ENCODE measurements around the gene AKR1C8. TPM values are rescaled to one million over a fixed set of nuclear protein-coding genes. Genes with fewer than 3 reads are reported as not detected.
"Not testable (repeated sequence)": the region's sequence is repeated elsewhere in the genome, so short reads cannot be mapped to it uniquely, and the experiment has no call there.

Gene AKR1C8
- total and polyA plus RNA-seq, 7 donors, result not detected

DNA sequence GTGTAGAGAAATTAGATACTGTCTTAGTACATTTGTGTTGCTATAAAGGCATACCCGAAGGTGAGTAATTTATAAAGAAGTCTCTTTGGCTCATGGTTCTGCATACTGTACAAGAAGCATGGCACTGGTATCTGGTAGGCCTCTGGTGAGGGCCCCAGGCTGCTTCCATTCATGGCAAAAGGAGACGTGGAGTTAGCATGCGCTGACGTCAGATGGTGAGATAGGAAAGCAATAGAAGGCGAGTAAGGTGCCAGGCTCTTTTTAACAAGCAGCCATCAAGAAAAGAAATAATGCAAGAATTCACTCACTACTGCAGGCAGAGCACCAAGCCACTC, 38.1 kb downstream of the AKR1C8 start:
- no peak for DNase-seq
- no peaks in the 10 kb centered on the region for H3K36me3 ChIP-seq
- H3K4me1 ChIP-seq, result no peaks in the 10 kb centered on the region
- no peak overlapping the region for H3K27ac ChIP-seq
- TF ChIP-seq POLR2AphosphoS5 (IDR thresholded peaks at IDR 0.05), result no peak
- TF ChIP-seq EP300 (IDR thresholded peaks at IDR 0.05), result no peak
- TF ChIP-seq POLR2A (IDR thresholded peaks at IDR 0.05), result no peak
- TF ChIP-seq, protein P1, sequence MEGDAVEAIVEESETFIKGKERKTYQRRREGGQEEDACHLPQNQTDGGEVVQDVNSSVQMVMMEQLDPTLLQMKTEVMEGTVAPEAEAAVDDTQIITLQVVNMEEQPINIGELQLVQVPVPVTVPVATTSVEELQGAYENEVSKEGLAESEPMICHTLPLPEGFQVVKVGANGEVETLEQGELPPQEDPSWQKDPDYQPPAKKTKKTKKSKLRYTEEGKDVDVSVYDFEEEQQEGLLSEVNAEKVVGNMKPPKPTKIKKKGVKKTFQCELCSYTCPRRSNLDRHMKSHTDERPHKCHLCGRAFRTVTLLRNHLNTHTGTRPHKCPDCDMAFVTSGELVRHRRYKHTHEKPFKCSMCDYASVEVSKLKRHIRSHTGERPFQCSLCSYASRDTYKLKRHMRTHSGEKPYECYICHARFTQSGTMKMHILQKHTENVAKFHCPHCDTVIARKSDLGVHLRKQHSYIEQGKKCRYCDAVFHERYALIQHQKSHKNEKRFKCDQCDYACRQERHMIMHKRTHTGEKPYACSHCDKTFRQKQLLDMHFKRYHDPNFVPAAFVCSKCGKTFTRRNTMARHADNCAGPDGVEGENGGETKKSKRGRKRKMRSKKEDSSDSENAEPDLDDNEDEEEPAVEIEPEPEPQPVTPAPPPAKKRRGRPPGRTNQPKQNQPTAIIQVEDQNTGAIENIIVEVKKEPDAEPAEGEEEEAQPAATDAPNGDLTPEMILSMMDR (IDR thresholded peaks at IDR 0.05), result no peak
- intact Hi-C loops (cut with DNase I), result no loop called here
- WGBS, 2 donors, result 39 to 73% methylated on average over 5 of the region's 5 CpGs
- no peak overlapping the region for H3K4me3 ChIP-seq
- H3K27me3 ChIP-seq, result no peaks in the 10 kb centered on the region
- peaks cover 0 to 2% (median 0%) of the 10 kb centered on the region in 4 donors for H3K9me3 ChIP-seq

- DNase-seq, result no peak
- H3K27ac ChIP-seq, result no peak overlapping the region
Observed at GRCh38 chr10:5143137-5143536, 41.8 kb downstream of the AKR1C8 start.

GRCh38 chr10:5142199-5142598, 42.8 kb downstream of the AKR1C8 start:
- no peak overlapping the region for H3K27ac ChIP-seq
- no peak overlapping the region for H3K4me3 ChIP-seq
- WGBS, 2 donors, result 13 to 52% methylated on average over 4 of the region's 4 CpGs
- no peaks in the 10 kb centered on the region for H3K27me3 ChIP-seq
- H3K9me3 ChIP-seq, result peaks cover 0 to under 1% (median 0%) of the 10 kb centered on the region in 4 donors
- H3K4me1 ChIP-seq, result no peaks in the 10 kb centered on the region
- no peak for TF ChIP-seq POLR2AphosphoS5 (IDR thresholded peaks at IDR 0.05)
- TF ChIP-seq, protein P1 (IDR thresholded peaks at IDR 0.05), result no peak
- no peak for TF ChIP-seq EP300 (IDR thresholded peaks at IDR 0.05)
- TF ChIP-seq POLR2A (IDR thresholded peaks at IDR 0.05), result no peak
- intact Hi-C loops (cut with DNase I), result no loop called here
- no peaks in the 10 kb centered on the region for H3K36me3 ChIP-seq
- DNase-seq, result no peak

More at GRCh38 chr10:5143137-5143536, 41.8 kb downstream of the AKR1C8 start:
- no peaks in the 10 kb centered on the region for H3K27me3 ChIP-seq
- TF ChIP-seq POLR2A (IDR thresholded peaks at IDR 0.05), result no peak
- H3K9me3 ChIP-seq, result no peaks in the 10 kb centered on the region
- no peaks in the 10 kb centered on the region for H3K4me1 ChIP-seq
- intact Hi-C loops (cut with DNase I), result no loop called here
- H3K36me3 ChIP-seq, result no peaks in the 10 kb centered on the region
- 79 to 84% methylated on average over 5 of the region's 5 CpGs for WGBS, 2 donors
- H3K4me3 ChIP-seq, result no peak overlapping the region

- H3K4me3 ChIP-seq; H3K27ac ChIP-seq; H3K36me3 ChIP-seq; H3K4me1 ChIP-seq; intact Hi-C loops (cut with DNase I); DNase-seq; H3K27me3 ChIP-seq: not testable (repeated sequence)
- WGBS, 2 donors, result 49 to 69% methylated on average over 4 of the region's 4 CpGs
- H3K9me3 ChIP-seq, result peaks cover 0 to 16% (median 5%) of the 10 kb centered on the region in 4 donors
Observed at GRCh38 chr10:5137699-5138098, 47.3 kb downstream of the AKR1C8 start.

GRCh38 chr10:5136468-5137087, 48.4 kb downstream of the AKR1C8 start:
- no peak for DNase-seq
- WGBS, 2 donors, result 90 to 91% methylated on average over 1 of the region's 1 CpG
- H3K36me3 ChIP-seq, result no peaks in the 10 kb centered on the region
- TF ChIP-seq POLR2A (IDR thresholded peaks at IDR 0.05) (no peak), POLR2AphosphoS5 (IDR thresholded peaks at IDR 0.05) (no peak), EP300 (IDR thresholded peaks at IDR 0.05) (no peak)
- TF ChIP-seq, protein P1 (IDR thresholded peaks at IDR 0.05), result no peak
- H3K4me1 ChIP-seq, result no peaks in the 10 kb centered on the region
- no peak overlapping the region for H3K27ac ChIP-seq
- H3K27me3 ChIP-seq, result no peaks in the 10 kb centered on the region
- no peak overlapping the region for H3K4me3 ChIP-seq
- intact Hi-C loops (cut with DNase I), result no loop called here
- H3K9me3 ChIP-seq, result peaks cover 0 to 16% (median 5%) of the 10 kb centered on the region in 4 donors

DNA sequence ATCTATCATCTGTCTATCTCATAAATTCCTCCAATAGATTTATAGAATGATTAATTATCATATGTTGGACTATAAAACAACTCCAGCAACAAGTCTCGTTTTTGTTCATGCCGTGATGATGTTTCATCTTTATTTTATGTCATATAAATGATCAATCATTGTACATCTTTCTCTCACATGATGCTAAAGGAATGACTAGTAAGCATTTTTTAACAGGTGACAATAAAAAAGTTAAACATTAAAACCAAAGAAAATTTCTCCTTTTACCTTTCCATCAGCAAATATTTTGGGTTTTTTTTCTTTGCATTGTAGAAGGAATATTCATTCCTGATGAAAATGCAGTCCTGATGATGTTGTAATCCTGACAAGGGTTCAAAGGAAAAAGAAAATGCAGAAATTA, 49.4 kb downstream of the AKR1C8 start:
- Histone ChIP-seq H3K9me3 (peaks cover 0 to 16% (median 5%) of the 10 kb centered on the region in 4 donors), H3K4me1 (no peaks in the 10 kb centered on the region), H3K4me3 (no peak overlapping the region), H3K27me3 (no peaks in the 10 kb centered on the region), H3K36me3 (no peaks in the 10 kb centered on the region), H3K27ac (no peak overlapping the region)
- intact Hi-C loops (cut with DNase I), result no loop called here
- WGBS, 2 donors, result 77 to 89% methylated on average over 2 of the region's 2 CpGs
- no peak for TF ChIP-seq EP300 (IDR thresholded peaks at IDR 0.05)
- no peak for TF ChIP-seq POLR2A (IDR thresholded peaks at IDR 0.05)
- TF ChIP-seq, protein P1 (IDR thresholded peaks at IDR 0.05), result no peak
- no peak for TF ChIP-seq POLR2AphosphoS5 (IDR thresholded peaks at IDR 0.05)
- DNase-seq, result no peak
